ENCODE results near the gene DCTN2. TPM values are rescaled to one million over a fixed set of nuclear protein-coding genes. Genes with fewer than 3 reads are reported as not detected.
"Not testable (repeated sequence)": the region's sequence is repeated elsewhere in the genome, so short reads cannot be mapped to it uniquely, and the experiment has no call there.

DCTN2 gene
- total and polyA plus RNA-seq, 8 donors, result 104 to 162 (median 155) TPM

DNA sequence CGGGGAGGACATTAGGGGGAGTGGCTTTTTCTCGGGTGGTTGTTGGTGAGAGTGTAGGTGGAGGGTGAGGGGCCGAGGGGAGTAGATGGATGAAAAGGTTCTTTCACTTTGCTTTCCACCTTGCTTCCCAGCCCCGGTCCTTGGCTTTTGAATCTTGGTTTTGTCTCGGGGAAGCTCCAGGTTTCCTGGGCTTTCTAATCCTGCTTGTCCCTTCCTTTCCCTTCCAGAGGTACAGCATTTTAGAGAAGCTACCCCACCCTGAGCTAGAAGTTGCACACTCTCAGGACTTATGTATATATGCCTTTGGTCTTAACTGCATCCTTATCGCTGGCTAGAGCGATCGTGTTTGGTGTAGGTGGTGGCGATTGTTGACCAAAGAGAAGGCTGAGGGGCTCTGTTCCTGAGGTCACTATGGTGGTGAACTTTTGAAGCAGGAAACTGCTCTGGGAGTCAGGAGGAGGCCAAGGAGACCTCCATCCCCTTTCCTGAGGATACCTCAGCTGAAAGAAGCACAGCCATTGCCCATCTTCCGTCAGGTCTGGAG, 44.9 kb upstream of the DCTN2 start:
- Histone ChIP-seq H3K27ac (peak overlapping the region; percentile 17 to 55), H3K36me3 (peaks cover 0 to 31% of the 10 kb centered on the region in 2 donors), H3K9me3 (no peaks in the 10 kb centered on the region), H3K4me3 (peak overlapping the region; percentile 71 to 82), H3K4me1 (peaks cover 0 to 22% of the 10 kb centered on the region in 2 donors), H3K27me3 (peaks cover 0 to 9% of the 10 kb centered on the region in 2 donors)
- DNase-seq, result no peak
- no peak for ATAC-seq
- TF ChIP-seq CTCF (IDR thresholded peaks at IDR 0.05), result no peak
- intact Hi-C loops (cut with DNase I), result no loop called here

DNA sequence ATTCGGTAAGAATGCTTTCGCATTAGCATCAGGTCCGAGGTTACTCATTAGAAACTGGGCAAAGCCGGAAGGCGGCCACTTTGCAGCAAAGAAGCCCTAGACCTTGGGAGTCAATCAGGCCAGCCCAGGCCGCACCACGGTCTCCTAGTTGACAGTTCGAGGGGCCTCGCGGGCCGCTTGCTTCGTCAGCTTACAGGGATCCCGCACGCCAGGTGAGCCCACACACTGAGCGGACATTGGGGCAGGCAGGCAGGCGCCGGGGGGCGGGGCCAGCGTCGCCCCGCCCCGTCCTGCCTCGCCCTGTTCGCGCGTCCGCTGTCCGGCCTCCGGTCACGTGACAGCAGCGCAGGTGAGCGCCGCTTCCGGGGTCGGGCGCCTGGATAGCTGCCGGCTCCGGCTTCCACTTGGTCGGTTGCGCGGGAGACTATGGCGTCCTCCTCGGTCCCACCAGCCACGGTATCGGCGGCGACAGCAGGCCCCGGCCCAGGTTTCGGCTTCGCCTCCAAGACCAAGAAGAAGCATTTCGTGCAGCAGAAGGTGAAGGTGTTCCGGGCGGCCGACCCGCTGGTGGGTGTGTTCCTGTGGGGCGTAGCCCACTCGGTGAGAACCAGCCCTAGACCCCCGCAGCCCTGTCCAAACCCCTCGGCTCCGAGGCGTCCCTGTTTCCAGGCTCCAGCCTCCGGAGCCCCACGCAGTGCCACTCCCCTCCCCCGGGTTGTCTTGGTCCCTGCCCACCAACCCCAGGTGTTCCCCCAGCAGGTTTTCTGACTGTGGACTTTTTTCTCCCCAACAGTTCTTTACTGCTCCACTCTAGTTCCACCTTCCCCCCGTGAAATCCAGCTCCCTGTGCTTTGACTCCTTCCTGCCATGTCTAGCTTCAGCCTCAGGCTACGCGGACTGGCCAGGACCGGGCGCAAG, 44.1 kb upstream of the DCTN2 start, which contains the start of gene PIP4K2C:
PIP4K2C (plus strand) TSS at position 329 of the 918 bp plus-strand sequence; CDS start at position 427, 98 bp downstream.
- no peak for TF ChIP-seq CTCF (IDR thresholded peaks at IDR 0.05)
- peak; percentile 49 to 95 (median 86) for DNase-seq
- Histone ChIP-seq H3K4me3 (peak within 1 kb of the TSS; percentile 71 to 82), H3K36me3 (peaks cover 0 to 23% of the 10 kb centered on the region in 2 donors), H3K4me1 (peaks cover 0 to 22% of the 10 kb centered on the region in 2 donors), H3K9me3 (no peaks in the 10 kb centered on the region), H3K27me3 (peaks cover 0 to 15% of the 10 kb centered on the region in 2 donors), H3K27ac (peak within 1 kb of the TSS; percentile 17 to 55)
- intact Hi-C loops (cut with DNase I), result no loop called here
- peak; percentile 99 for ATAC-seq

DNA sequence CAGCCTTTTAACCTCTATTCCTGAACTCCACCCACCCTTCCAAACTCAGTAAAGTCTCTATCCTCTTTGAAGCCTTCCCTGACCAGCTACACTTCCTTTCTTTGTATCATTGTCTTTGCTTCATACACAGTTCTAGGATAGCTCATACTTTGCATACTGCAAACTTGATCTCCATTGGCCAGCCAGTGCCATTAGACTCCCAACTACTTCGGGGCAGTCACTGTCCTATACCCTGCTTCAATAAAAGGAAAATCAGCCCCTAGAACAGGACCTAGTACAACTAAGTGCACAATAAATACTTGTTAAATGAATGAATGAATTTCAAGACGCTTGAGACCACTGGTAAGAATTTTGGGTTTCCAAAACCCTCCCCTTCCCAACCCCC, 43.5 kb upstream of the DCTN2 start:
- Histone ChIP-seq H3K9me3 (no peaks in the 10 kb centered on the region), H3K36me3 (peaks cover 0 to 17% of the 10 kb centered on the region in 2 donors), H3K27me3 (peaks cover 0 to 22% of the 10 kb centered on the region in 2 donors), H3K4me1 (peaks cover 0 to 22% of the 10 kb centered on the region in 2 donors), H3K4me3 (peak overlapping the region; percentile 71 to 82), H3K27ac (peak overlapping the region in 1 of 2 donors; percentile 55)
- ATAC-seq, result no peak
- no peak for DNase-seq
- intact Hi-C loops (cut with DNase I), result no loop called here
- no peak for TF ChIP-seq CTCF (IDR thresholded peaks at IDR 0.05)

DNA sequence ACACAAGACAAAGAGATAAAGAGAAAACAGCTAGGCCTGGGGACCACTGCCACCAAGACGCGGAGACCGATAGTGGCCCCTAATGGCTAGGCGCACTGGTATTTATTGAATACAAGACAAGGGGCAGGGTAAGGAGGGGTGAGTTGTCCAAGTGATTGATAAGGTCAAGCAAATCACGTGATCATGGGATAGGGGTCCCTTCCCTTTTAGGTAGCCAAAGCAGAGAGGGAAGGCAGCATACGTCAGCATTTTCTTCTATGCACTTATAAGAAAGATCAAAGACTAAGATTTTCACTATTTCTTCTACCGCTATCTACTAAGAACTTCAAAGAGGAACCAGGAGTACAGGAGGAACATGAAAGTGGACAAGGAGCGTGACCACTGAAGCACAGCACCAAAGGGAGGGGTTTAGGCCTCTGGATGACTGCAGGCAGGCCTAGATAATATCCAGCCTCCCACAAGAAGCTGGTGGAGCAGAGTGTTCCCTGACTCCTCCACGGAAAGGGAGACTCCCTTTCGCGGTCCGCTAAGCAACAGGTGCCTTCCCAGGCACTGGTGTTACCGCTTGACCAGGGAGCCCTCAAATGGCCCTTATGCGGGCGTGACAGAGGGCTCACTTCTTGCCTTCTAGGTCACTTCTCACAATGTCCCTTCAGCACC, 42.1 kb upstream of the DCTN2 start:
- H3K4me3 ChIP-seq; intact Hi-C loops (cut with DNase I); H3K27ac ChIP-seq; DNase-seq; ATAC-seq; H3K36me3 ChIP-seq; H3K9me3 ChIP-seq: not testable (repeated sequence)
- H3K27me3 ChIP-seq, result peaks cover 0 to 25% of the 10 kb centered on the region in 2 donors
- peaks cover 0 to 22% of the 10 kb centered on the region in 2 donors for H3K4me1 ChIP-seq

- DNase-seq (no peak), ATAC-seq (no peak)
- Histone ChIP-seq H3K4me1 (peaks cover 0 to 19% of the 10 kb centered on the region in 2 donors), H3K27ac (no peak overlapping the region), H3K4me3 (no peak overlapping the region), H3K9me3 (no peaks in the 10 kb centered on the region), H3K27me3 (peaks cover 0 to 38% of the 10 kb centered on the region in 2 donors), H3K36me3 (no peaks in the 10 kb centered on the region)
- intact Hi-C loops (cut with DNase I), result no loop called here
- TF ChIP-seq CTCF (IDR thresholded peaks at IDR 0.05), result no peak
Observed at GRCh38 chr12:57586832-57587429, 39.9 kb upstream of the DCTN2 start.

Measured in left lung (tissue), 10 donors.